SK-N-SH treated with all-trans-retinoic acid at 6 μM for 48 hours (cell line): ENCODE results near the gene TLE7.

Experiments
- ATAC-seq: fragments of 200-7000 bp; cut with Tn5 transposase; 3 replicates; pipeline ENCODE4 v1.9.1; 2020; ENCODE audit warnings: mild to moderate bottlenecking, moderate library complexity
- ARNTL ChIP-seq: fragments of 450-650 bp; formaldehyde crosslinking; IDR thresholded peaks from 2 replicates; pipeline ENCODE4 v1.5.0; 2020; ENCODE audit warnings: low read depth, mild to moderate bottlenecking, moderate library complexity, borderline replicate concordance
- BACH2 ChIP-seq: fragments of 250-450 bp; sonication (Bioruptor Pico); IDR thresholded peaks from 2 replicates; pipeline ENCODE4 v1.9.0; 2021; ENCODE audit warnings: mild to moderate bottlenecking, borderline replicate concordance
- CREB5 ChIP-seq: fragments of 250-450 bp; sonication (Bioruptor Pico); IDR thresholded peaks from 2 replicates; pipeline ENCODE4 v1.5.1; 2020; ENCODE audit warnings: low read depth, mild to moderate bottlenecking, moderate library complexity
- CSDC2 ChIP-seq: fragments of 250-450 bp; sonication (Bioruptor Pico); IDR thresholded peaks from 2 replicates; pipeline ENCODE4 v1.5.0; 2020; ENCODE audit warnings: mild to moderate bottlenecking, moderate library complexity
- CSRNP3 ChIP-seq: fragments of 250-450 bp; sonication (Bioruptor Pico); IDR thresholded peaks from 2 replicates; pipeline ENCODE4 v1.5.1; 2021; ENCODE audit warnings: mild to moderate bottlenecking, moderate library complexity
- ESRRG ChIP-seq: fragments of 250-450 bp; sonication (Bioruptor Pico); IDR thresholded peaks from 2 replicates; pipeline ENCODE4 v1.6.1; 2021; ENCODE audit warnings: mild to moderate bottlenecking
- GLIS3 ChIP-seq: fragments of 250-450 bp; sonication (Bioruptor Pico); IDR thresholded peaks from 2 replicates; pipeline ENCODE4 v1.5.0; 2020; ENCODE audit warnings: mild to moderate bottlenecking, moderate library complexity
- ISL1 ChIP-seq: fragments of 250-450 bp; sonication (Bioruptor Pico); IDR thresholded peaks from 2 replicates; pipeline ENCODE4 v2.1.2; 2022; ENCODE audit warnings: mild to moderate bottlenecking, moderate library complexity
- OSR1 ChIP-seq: fragments of 250-450 bp; sonication (Bioruptor Pico); IDR thresholded peaks from 2 replicates; pipeline ENCODE4 v1.8.0; 2022; ENCODE audit warnings: moderate library complexity, mild to moderate bottlenecking, inconsistent platforms
- PATZ1 ChIP-seq: fragments of 250-450 bp; sonication (Bioruptor Pico); IDR thresholded peaks from 2 replicates; pipeline ENCODE4 v1.8.0; 2020; ENCODE audit warnings: mild to moderate bottlenecking, moderate library complexity, borderline replicate concordance
- POU6F1 ChIP-seq: fragments of 250-450 bp; sonication (Bioruptor Pico); IDR thresholded peaks from 2 replicates; pipeline ENCODE4 v1.8.0; 2021; ENCODE audit warnings: low read depth, mild to moderate bottlenecking, moderate library complexity, borderline replicate concordance
- PPARA ChIP-seq: fragments of 250-450 bp; sonication (Bioruptor Pico); IDR thresholded peaks from 2 replicates; pipeline ENCODE4 v1.5.0; 2020; ENCODE audit warnings: mild to moderate bottlenecking, borderline replicate concordance
- RARB ChIP-seq: fragments of 250-450 bp; sonication (Bioruptor Pico); IDR thresholded peaks from 2 replicates; pipeline ENCODE4 v1.8.0; 2021; ENCODE audit warnings: mild to moderate bottlenecking, moderate library complexity
- SNAI2 ChIP-seq: fragments of 250-450 bp; sonication (Bioruptor Pico); IDR thresholded peaks from 2 replicates; pipeline ENCODE4 v1.5.0; 2020; ENCODE audit warnings: mild to moderate bottlenecking, moderate library complexity
- TCF4 ChIP-seq: fragments of 250-450 bp; sonication (Bioruptor Pico); IDR thresholded peaks from 2 replicates; pipeline ENCODE4 v1.8.0; 2021; ENCODE audit warnings: mild to moderate bottlenecking, moderate library complexity, borderline replicate concordance
- TOX ChIP-seq: fragments of 250-450 bp; sonication (Bioruptor Pico); IDR thresholded peaks from 2 replicates; pipeline ENCODE4 v1.8.0; 2021; ENCODE audit warnings: mild to moderate bottlenecking, moderate library complexity, borderline replicate concordance
- TSHZ2 ChIP-seq: fragments of 250-450 bp; sonication (Bioruptor Pico); IDR thresholded peaks from 2 replicates; pipeline ENCODE4 v1.5.0; 2020; ENCODE audit warnings: mild to moderate bottlenecking, moderate library complexity
- ZC3H10 ChIP-seq: fragments of 250-450 bp; sonication (Bioruptor Pico); IDR thresholded peaks from 2 replicates; pipeline ENCODE4 v1.5.1; 2021; ENCODE audit warnings: mild to moderate bottlenecking, moderate library complexity
- ZFP3 ChIP-seq: fragments of 250-450 bp; sonication (Bioruptor Pico); IDR thresholded peaks from 2 replicates; pipeline ENCODE4 v1.5.0; 2020; ENCODE audit warnings: mild to moderate bottlenecking, moderate library complexity
- ZFP30 ChIP-seq: fragments of 450-650 bp; formaldehyde crosslinking; IDR thresholded peaks from 2 replicates; pipeline ENCODE4 v1.5.0; 2022; ENCODE audit warnings: mild to moderate bottlenecking, moderate library complexity
- ZNF565 ChIP-seq: fragments of 450-650 bp; formaldehyde crosslinking; conservative IDR thresholded peaks from 2 replicates; pipeline ENCODE4 v1.5.0; 2020; ENCODE audit warnings: low read depth, mild to moderate bottlenecking, moderate library complexity
- ZNF70 ChIP-seq: fragments of 450-650 bp; formaldehyde crosslinking; IDR thresholded peaks from 2 replicates; pipeline ENCODE4 v1.5.0; 2020; ENCODE audit warnings: mild to moderate bottlenecking, moderate library complexity
- ZNF8 ChIP-seq: fragments of 450-650 bp; formaldehyde crosslinking; IDR thresholded peaks from 2 replicates; pipeline ENCODE4 v1.5.0; 2020; ENCODE audit warnings: mild to moderate bottlenecking, moderate library complexity

The TLE7 gene

GRCh38 chr16:71449020-71449419 is 7.2 kb upstream of the TLE7 start:
- no peak for ATAC-seq
- TF ChIP-seq ZFP30 (CRISPR knock-in tag) = no peak

- TF ChIP-seq TSHZ2 (CRISPR knock-in tag) = no peak
- no peak for TF ChIP-seq ZFP3 (CRISPR knock-in tag)
- TF ChIP-seq TCF4 (CRISPR knock-in tag) = no peak
- no peak for TF ChIP-seq ESRRG (CRISPR knock-in tag)
- no peak for TF ChIP-seq ZNF70 (CRISPR knock-in tag)
- no peak for TF ChIP-seq TOX (CRISPR knock-in tag)
- TF ChIP-seq CSDC2 (CRISPR knock-in tag) = no peak
These were observed 6.5 kb upstream of the TLE7 start for GRCh38 chr16:71448274-71448866.

GRCh38 chr16:71443714-71444113 is 1.9 kb upstream of the TLE7 start:
- ATAC-seq = no peak
- TF ChIP-seq ZNF70 (CRISPR knock-in tag) (no peak), POU6F1 (CRISPR knock-in tag) (no peak), RARB (CRISPR knock-in tag) (no peak), CSRNP3 (CRISPR knock-in tag) (no peak), ZC3H10 (CRISPR knock-in tag) (no peak), PATZ1 (no peak), SNAI2 (CRISPR knock-in tag) (no peak), TOX (CRISPR knock-in tag) (no peak)

More at GRCh38 chr16:71448274-71448866, 6.5 kb upstream of the TLE7 start:
- ATAC-seq = no peak

- no peak for ATAC-seq
- no peak for TF ChIP-seq TCF4 (CRISPR knock-in tag)
- no peak for TF ChIP-seq OSR1 (CRISPR knock-in tag)
- no peak for TF ChIP-seq SNAI2 (CRISPR knock-in tag)
- TF ChIP-seq ARNTL (CRISPR knock-in tag) = no peak
- no peak for TF ChIP-seq RARB (CRISPR knock-in tag)
- TF ChIP-seq CREB5 (CRISPR knock-in tag) = no peak
- TF ChIP-seq ZNF565 (CRISPR knock-in tag) = no peak
- no peak for TF ChIP-seq BACH2
- no peak for TF ChIP-seq CSDC2 (CRISPR knock-in tag)
- TF ChIP-seq TSHZ2 (CRISPR knock-in tag) = no peak
- TF ChIP-seq PPARA (CRISPR knock-in tag) = no peak
- no peak for TF ChIP-seq ZNF70 (CRISPR knock-in tag)
- TF ChIP-seq ESRRG (CRISPR knock-in tag) = no peak
- TF ChIP-seq ISL1 = no peak
- no peak for TF ChIP-seq ZNF8 (CRISPR knock-in tag)
- no peak for TF ChIP-seq GLIS3 (CRISPR knock-in tag)
These were observed 355 bp downstream of the TLE7 start for GRCh38 chr16:71441348-71442050.
